Testis (tissue), 5 donors: ENCODE data around the gene ZNF771. TPM values are rescaled to one million over a fixed set of nuclear protein-coding genes. Genes with fewer than 3 reads are reported as not detected.

Source experiments
- DNase-seq: peaks from one replicate; pipeline ENCODE4 v3.0.0-alpha.2; 2019
- H3K27ac ChIP-seq, 2 donors: fragments of 200-600 bp; sonication (generic); one replicate each; pipeline ENCODE4 v1.5.1; 2019
- H3K27me3 ChIP-seq: fragments of 200-600 bp; sonication (generic); one replicate; pipeline ENCODE4 v1.5.1; 2019
- H3K36me3 ChIP-seq: fragments of 200-600 bp; sonication (generic); one replicate; pipeline ENCODE4 v1.5.1; 2017; ENCODE audit warnings: low read depth; ENCODE audit errors: missing control alignments
- H3K4me1 ChIP-seq: fragments of 200-600 bp; sonication (generic); one replicate; pipeline ENCODE4 v1.5.1; 2019
- H3K4me3 ChIP-seq, 2 donors: fragments of 200-600 bp; sonication (generic); one replicate each; pipeline ENCODE4 v1.5.1; 2017 to 2019
- H3K9me3 ChIP-seq: fragments of 200-600 bp; sonication (generic); one replicate; pipeline ENCODE4 v1.5.1; 2017
- CTCF ChIP-seq, 3 experiments: fragments of 450-650 bp in 2 of 3; fragments of 200-600 bp in 1 of 3; sonication (generic) in 1 of 3; IDR thresholded peaks; one replicate each; pipeline ENCODE4 v1.5.1; 2016 to 2019; ENCODE audit warnings: antibody characterized with exemption in 3 of 3, mild to moderate bottlenecking in 2 of 3, moderate library complexity in 1 of 3
- POLR2A ChIP-seq: fragments of 450-650 bp; IDR thresholded peaks from one replicate; pipeline ENCODE4 v1.6.1; 2017; ENCODE audit warnings: antibody characterized with exemption, mild to moderate bottlenecking, moderate library complexity
- WGBS, 2 donors: methylation state at CpG; one replicate each; pipeline ENCODE4 v1.1.5; 2018; 5-methylcytosine and 5-hydroxymethylcytosine counted together
- intact Hi-C: fragments of 100-400 bp; cut with DNase I; formaldehyde crosslinking; loops from one replicate; pipeline ENCODE4 v1.15.1; 2023; ENCODE audit warnings: low total_unique reads
- long read RNA-seq, 2 donors: transcript quantifications; one replicate each; lab custom pipeline, GENCODE V29; 2026
- polyA plus RNA-seq: library from polyadenylated mRNA; stranded (reverse); fragments of 350-450 nt; fragmentation: Illumina TruSeq; extraction: RNeasy Lipid Tissue Mini Kit (QIAGEN cat#74804); gene quantifications from one replicate; pipeline ENCODE4 v1.2.3, GENCODE V29; 2014; ENCODE audit warnings: low read depth, low replicate concordance; ENCODE audit not compliant: insufficient read depth
- total RNA-seq, 2 donors: library from RNA; depleted of rRNA; stranded (reverse); fragments of >200 nt; gene quantifications; one replicate each; pipeline ENCODE4 v1.2.3, GENCODE V29; 2016

ZNF771 gene
- total RNA-seq = 10 to 100 TPM; 35.6 to 37.2 TPM
- polyA plus RNA-seq = 3.0 TPM
- long read RNA-seq, donor 1, transcript ZNF771-201 (3 exons, 2,371 nt) = major isoform, 13 of 16 reads
- long read RNA-seq, donor 1, partial matches to known transcripts = 0 of 16 reads
- long read RNA-seq, donor 1, other reads (novel, unspliced or antisense) = 0 of 16 reads
- long read RNA-seq, donor 2, transcript ZNF771-201 (3 exons, 2,371 nt) = major isoform, 11 of 53 reads
- long read RNA-seq, donor 2, partial matches to known transcripts = 42 of 53 reads
- long read RNA-seq, donor 2, other reads (novel, unspliced or antisense) = 0 of 53 reads

GRCh38 chr16:30407102-30407803, at the start of gene ZNF771:
ZNF771 (plus strand) TSS chr16:30407606; CDS start chr16:30408054, 448 bp downstream.
- H3K4me3 ChIP-seq = peak within 1 kb of the TSS; percentile 59 to 72
- intact Hi-C loops = no loop called here
- no peaks in the 10 kb centered on the region for H3K27me3 ChIP-seq
- DNase-seq = peak; percentile 95
- no peaks in the 10 kb centered on the region for H3K36me3 ChIP-seq
- peaks cover 25% of the 10 kb centered on the region for H3K4me1 ChIP-seq
- no peaks in the 10 kb centered on the region for H3K9me3 ChIP-seq
- 0% methylated on average over 18 to 62 of the region's 65 CpGs for WGBS, 2 donors
- TF ChIP-seq CTCF (IDR thresholded peaks at IDR 0.05) (no peak), POLR2A (no peak)
- H3K27ac ChIP-seq = peak within 1 kb of the TSS; percentile 74 to 85

- Histone ChIP-seq H3K27ac (no peak overlapping the region), H3K27me3 (no peaks in the 10 kb centered on the region), H3K4me1 (peaks cover 22% of the 10 kb centered on the region), H3K36me3 (no peaks in the 10 kb centered on the region), H3K9me3 (no peaks in the 10 kb centered on the region), H3K4me3 (no peak overlapping the region)
- 86 to 94% methylated on average over 20 to 35 of the region's 37 CpGs for WGBS, 2 donors
- intact Hi-C loops = no loop called here
- no peak for DNase-seq
- TF ChIP-seq CTCF (IDR thresholded peaks at IDR 0.05) (no peak), POLR2A (no peak)
These were observed 49.5 kb upstream of the ZNF771 start for GRCh38 chr16:30357715-30358576.

GRCh38 chr16:30358577-30358936, 48.8 kb upstream of the ZNF771 start:
- H3K36me3 ChIP-seq = no peaks in the 10 kb centered on the region
- H3K27ac ChIP-seq = no peak overlapping the region
- no peak for DNase-seq
- peaks cover 21% of the 10 kb centered on the region for H3K4me1 ChIP-seq
- H3K9me3 ChIP-seq = no peaks in the 10 kb centered on the region
- TF ChIP-seq CTCF (IDR thresholded peaks at IDR 0.05) = no peak
- no peak for TF ChIP-seq POLR2A
- intact Hi-C loops = no loop called here
- H3K4me3 ChIP-seq = no peak overlapping the region
- H3K27me3 ChIP-seq = no peaks in the 10 kb centered on the region
- 92 to 96% methylated on average over 7 to 9 of the region's 9 CpGs for WGBS, 2 donors

- intact Hi-C loops = no loop called here
- TF ChIP-seq POLR2A (no peak), CTCF (IDR thresholded peaks at IDR 0.05) (no peak)
- Histone ChIP-seq H3K27ac (no peak overlapping the region), H3K9me3 (no peaks in the 10 kb centered on the region), H3K27me3 (no peaks in the 10 kb centered on the region), H3K4me1 (peaks cover 17% of the 10 kb centered on the region), H3K4me3 (no peak overlapping the region), H3K36me3 (no peaks in the 10 kb centered on the region)
- no peak for DNase-seq
- WGBS, 2 donors = 90% methylated on average over 20 to 28 of the region's 28 CpGs
These were observed 48.2 kb upstream of the ZNF771 start for GRCh38 chr16:30358990-30359870.
